22Rv1 (cell line): ENCODE results near the gene INSIG1.

Source experiments
- H3K27ac ChIP-seq: fragments of 450-650 bp; 2 replicates; pipeline ENCODE4 v1.5.1; 2017
- ZFX ChIP-seq: fragments of 450-650 bp; IDR thresholded peaks from 2 replicates; pipeline ENCODE4 v1.6.1; 2017; ENCODE audit warnings: antibody characterized with exemption, borderline replicate concordance
- TF ChIP-seq, protein P1 (sequence below): fragments of 450-650 bp; IDR thresholded peaks from 2 replicates; pipeline ENCODE4 v1.5.1; 2017; ENCODE audit warnings: mild to moderate bottlenecking

The INSIG1 gene

DNA sequence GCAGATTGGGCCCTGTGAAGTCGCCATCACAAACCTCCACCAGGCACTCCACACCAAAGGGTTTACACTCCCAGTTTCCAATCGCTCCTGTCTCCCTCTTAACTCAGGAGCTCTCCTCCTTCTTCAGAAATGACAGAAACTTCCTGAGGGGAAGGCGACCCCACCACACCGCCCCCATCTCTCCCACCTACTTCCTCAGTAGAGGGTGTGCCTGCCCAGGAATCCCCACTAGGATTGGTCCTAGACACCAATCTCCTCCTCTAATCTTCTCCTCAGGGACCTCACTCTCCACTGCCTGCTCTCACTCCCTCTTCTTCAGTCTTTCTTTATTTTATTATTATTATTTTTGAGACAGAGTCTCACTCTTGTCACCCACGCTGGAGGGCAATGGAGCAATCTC is 5.9 kb upstream of the INSIG1 start:
- H3K27ac ChIP-seq: no peak overlapping the region
- TF ChIP-seq, protein P1, sequence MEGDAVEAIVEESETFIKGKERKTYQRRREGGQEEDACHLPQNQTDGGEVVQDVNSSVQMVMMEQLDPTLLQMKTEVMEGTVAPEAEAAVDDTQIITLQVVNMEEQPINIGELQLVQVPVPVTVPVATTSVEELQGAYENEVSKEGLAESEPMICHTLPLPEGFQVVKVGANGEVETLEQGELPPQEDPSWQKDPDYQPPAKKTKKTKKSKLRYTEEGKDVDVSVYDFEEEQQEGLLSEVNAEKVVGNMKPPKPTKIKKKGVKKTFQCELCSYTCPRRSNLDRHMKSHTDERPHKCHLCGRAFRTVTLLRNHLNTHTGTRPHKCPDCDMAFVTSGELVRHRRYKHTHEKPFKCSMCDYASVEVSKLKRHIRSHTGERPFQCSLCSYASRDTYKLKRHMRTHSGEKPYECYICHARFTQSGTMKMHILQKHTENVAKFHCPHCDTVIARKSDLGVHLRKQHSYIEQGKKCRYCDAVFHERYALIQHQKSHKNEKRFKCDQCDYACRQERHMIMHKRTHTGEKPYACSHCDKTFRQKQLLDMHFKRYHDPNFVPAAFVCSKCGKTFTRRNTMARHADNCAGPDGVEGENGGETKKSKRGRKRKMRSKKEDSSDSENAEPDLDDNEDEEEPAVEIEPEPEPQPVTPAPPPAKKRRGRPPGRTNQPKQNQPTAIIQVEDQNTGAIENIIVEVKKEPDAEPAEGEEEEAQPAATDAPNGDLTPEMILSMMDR: no peak
- no peak for TF ChIP-seq ZFX

DNA sequence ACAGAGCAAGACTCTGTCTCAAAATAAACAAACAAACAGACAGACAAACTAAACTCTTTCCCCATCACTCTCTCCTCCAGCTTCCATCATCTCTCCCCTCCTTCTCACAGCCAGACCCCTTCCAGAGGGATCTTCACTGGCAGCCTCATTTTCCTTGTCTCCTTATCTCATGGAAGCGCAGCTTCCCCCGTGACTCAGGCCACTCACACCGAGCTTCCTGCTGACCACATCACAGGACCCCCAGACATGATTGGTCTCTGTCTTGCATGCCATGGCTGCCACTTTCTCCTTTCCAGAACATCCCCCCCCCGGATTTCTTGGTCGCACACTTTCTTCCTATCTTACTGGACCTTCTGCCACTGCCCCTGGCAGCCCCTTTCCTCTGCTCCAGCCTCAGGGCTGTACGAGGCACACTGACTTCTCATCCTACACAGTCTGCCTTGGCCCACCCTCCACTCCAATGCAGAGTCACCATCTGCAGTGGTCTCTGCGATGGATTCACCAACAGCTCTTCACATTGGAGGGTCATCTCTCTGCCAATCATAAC is 4.9 kb upstream of the INSIG1 start:
- TF ChIP-seq, protein P1: no peak
- no peak for TF ChIP-seq ZFX
- no peak overlapping the region for H3K27ac ChIP-seq

DNA sequence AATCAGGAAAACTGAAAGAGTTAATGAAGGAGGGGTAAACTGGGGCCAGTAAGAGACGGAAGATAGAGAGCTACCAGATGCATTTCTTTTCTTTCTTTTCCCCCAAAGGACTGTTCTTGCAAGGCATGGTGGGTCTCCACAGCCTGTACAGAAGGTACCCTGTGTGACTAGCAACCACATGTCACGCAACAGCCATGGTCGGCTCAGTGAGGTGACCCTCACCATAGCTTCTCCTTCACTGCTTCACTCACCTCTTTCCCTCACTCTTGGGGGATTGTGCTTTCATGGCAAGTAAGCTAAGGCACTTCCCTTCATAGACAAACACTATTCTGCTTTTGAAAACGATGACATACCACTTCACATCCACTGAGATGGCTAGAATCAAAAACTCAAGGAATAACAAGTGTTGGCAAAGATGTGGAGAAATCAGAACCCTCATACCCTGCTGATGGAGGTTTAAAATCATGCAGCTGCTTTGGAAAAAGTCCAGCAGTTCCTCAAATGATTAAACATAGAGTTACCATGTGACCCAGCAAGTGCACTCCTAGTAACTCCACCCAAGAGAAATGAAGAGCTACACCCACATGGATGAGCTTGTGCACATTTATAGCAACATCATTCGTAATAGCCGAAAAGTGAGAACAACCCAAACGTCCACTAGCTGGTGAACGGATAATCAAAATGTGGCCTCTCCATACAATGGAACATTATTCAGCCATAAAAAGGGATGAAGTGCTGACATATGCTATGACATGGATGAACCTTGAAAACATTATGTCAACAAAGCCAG is 3.8 kb upstream of the INSIG1 start:
- no peak for TF ChIP-seq ZFX
- TF ChIP-seq, protein P1: no peak
- no peak overlapping the region for H3K27ac ChIP-seq

DNA sequence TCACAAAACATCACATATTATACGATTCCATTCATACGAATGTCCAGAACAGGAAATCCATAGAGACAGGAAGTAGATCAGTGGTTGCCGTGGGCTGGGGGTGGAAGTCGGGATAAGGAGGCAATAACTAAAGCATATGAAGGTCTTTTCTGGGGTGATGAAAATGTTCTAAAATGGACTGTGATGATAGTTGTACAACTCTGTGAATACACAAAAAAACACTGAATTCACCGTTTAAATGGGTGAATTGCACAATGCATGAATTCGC is 3.2 kb upstream of the INSIG1 start:
- H3K27ac ChIP-seq: no peak overlapping the region
- no peak for TF ChIP-seq ZFX
- TF ChIP-seq, protein P1: no peak

DNA sequence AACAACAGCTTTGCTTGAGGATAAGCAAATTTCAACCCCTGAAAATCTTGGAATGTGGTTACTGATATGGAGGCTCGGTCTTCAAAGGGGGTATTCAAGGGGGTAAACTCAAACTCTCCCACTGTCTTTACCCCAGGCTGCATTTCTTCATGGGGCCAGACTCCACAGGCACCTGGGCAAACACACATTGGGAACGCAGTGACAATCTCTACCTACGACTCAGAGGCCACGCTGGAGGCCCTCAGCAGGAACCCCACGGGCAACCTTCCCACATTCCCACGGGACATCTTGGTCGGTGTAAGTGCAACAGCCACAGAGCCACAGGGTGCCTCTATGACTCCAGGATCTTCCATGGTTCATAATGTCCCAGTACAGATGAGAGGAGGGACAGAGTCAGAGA is 2.2 kb upstream of the INSIG1 start:
- TF ChIP-seq, protein P1: no peak
- no peak for TF ChIP-seq ZFX

DNA sequence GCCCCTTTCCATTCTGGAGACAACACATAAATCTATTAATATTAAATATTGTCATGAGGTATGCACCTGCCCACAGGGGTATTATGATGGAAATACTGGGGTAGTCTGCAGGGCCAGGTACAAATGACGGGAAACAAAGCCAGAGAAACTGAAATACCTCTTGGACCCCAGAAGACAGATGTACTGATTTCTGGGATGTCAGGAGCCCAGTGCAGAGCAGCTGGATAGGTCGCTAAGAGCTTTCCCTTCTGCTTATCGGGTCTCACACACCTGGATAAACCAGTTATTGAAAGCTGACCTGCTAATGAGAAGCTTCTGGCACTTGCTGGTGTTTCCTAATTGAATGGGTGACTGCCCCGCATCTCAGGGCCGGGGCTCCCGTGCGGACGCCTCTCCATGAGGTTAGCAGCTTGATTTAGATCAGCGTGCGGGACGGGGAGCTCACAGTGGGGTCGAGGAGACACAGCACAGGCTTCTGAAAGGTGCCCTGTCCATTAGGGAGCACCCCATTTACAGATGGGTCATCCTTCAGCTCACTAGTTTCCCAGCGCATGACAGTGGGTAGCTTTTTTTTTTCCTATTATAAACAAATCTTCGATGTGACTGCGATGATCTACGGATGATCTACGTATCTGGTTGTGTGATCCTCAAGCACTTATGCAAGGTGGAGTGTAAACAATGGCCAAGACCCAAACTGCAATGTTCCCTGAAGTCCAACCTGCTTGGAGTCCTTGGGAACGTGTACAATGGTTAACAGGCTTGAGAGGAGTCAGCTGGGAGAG is 1.5 kb upstream of the INSIG1 start:
- no peak for TF ChIP-seq ZFX
- TF ChIP-seq, protein P1: no peak
- peak overlapping the region; percentile 89 for H3K27ac ChIP-seq

More for the DNA sequence above, 2.2 kb upstream of the INSIG1 start:
- H3K27ac ChIP-seq: peak overlapping the region; percentile 89; the same call in 1 of the 2 replicates
